ENCODE measurements around the gene KRTAP21-3. TPM values are rescaled to one million over a fixed set of nuclear protein-coding genes. Genes with fewer than 3 reads are reported as not detected.
"Not testable (repeated sequence)": the region's sequence is repeated elsewhere in the genome, so short reads cannot be mapped to it uniquely, and the experiment has no call there.

The KRTAP21-3 gene, protein sequence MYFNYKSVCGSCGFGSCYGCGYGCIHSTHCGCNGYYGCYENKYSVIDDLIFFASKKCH
- total RNA-seq: not detected
- long read RNA-seq: 0 reads

GRCh38 chr21:30718239-30718909 lies at the start of gene KRTAP21-3:
Gene KRTAP21-3 (minus strand): TSS chr21:30718777. CDS start chr21:30718759, 18 bp downstream.
- TF ChIP-seq, protein P1, sequence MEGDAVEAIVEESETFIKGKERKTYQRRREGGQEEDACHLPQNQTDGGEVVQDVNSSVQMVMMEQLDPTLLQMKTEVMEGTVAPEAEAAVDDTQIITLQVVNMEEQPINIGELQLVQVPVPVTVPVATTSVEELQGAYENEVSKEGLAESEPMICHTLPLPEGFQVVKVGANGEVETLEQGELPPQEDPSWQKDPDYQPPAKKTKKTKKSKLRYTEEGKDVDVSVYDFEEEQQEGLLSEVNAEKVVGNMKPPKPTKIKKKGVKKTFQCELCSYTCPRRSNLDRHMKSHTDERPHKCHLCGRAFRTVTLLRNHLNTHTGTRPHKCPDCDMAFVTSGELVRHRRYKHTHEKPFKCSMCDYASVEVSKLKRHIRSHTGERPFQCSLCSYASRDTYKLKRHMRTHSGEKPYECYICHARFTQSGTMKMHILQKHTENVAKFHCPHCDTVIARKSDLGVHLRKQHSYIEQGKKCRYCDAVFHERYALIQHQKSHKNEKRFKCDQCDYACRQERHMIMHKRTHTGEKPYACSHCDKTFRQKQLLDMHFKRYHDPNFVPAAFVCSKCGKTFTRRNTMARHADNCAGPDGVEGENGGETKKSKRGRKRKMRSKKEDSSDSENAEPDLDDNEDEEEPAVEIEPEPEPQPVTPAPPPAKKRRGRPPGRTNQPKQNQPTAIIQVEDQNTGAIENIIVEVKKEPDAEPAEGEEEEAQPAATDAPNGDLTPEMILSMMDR (IDR thresholded peaks at IDR 0.05; ENCODE audit: borderline replicate concordance): no peak
- no peaks in the 10 kb centered on the region for H3K36me3 ChIP-seq
- peaks cover 6% of the 10 kb centered on the region for H3K9me3 ChIP-seq (replicated peaks)
- no peak within 1 kb of the TSS for H3K27ac ChIP-seq (replicated peaks)
- no peak within 1 kb of the TSS for H3K4me3 ChIP-seq
- no peaks in the 10 kb centered on the region for H3K4me1 ChIP-seq
- intact Hi-C loops (cut with micrococcal nuclease): no loop called here
- no peak for DNase-seq
- H3K27me3 ChIP-seq (ENCODE audit: low read depth): no peaks in the 10 kb centered on the region

GRCh38 chr21:30760776-30761175 lies 42.2 kb upstream of the KRTAP21-3 start:
- Histone ChIP-seq H3K27ac (replicated peaks) (no peak overlapping the region), H3K4me3 (no peak overlapping the region), H3K27me3 (ENCODE audit: low read depth) (no peaks in the 10 kb centered on the region), H3K4me1 (no peaks in the 10 kb centered on the region), H3K9me3 (replicated peaks) (no peaks in the 10 kb centered on the region), H3K36me3 (no peaks in the 10 kb centered on the region)
- DNase-seq: no peak
- TF ChIP-seq, protein P1 (IDR thresholded peaks at IDR 0.05; ENCODE audit: borderline replicate concordance): no peak
- intact Hi-C loops (cut with micrococcal nuclease): no loop called here

DNA sequence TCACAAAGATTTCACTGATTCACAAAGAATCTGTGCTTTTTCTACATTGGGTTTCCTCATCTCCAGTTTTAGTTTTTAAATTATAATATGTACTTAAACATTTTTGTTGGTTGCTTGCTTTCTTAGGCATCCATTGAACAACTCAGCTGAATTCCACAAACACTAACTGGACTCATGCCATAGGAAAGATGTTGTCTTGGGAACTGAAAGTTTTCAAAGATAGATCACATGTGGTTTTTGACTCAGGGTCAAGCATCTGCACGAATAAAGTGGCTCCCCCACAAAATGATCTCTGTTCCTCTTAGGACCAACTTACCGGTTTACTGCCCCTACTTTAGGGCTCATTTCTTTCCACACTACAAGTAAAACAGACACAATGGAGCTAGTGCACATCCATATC lies 39.7 kb upstream of the KRTAP21-3 start:
- Histone ChIP-seq H3K9me3 (replicated peaks) (no peaks in the 10 kb centered on the region), H3K36me3 (no peaks in the 10 kb centered on the region), H3K27me3 (ENCODE audit: low read depth) (no peaks in the 10 kb centered on the region), H3K4me1 (no peaks in the 10 kb centered on the region), H3K4me3 (no peak overlapping the region), H3K27ac (replicated peaks) (no peak overlapping the region)
- no peak for DNase-seq
- intact Hi-C loops (cut with micrococcal nuclease): no loop called here
- TF ChIP-seq, protein P1 (IDR thresholded peaks at IDR 0.05; ENCODE audit: borderline replicate concordance): no peak

- H3K9me3 ChIP-seq (replicated peaks); H3K36me3 ChIP-seq; DNase-seq; H3K27ac ChIP-seq (replicated peaks); intact Hi-C loops (cut with micrococcal nuclease); H3K4me3 ChIP-seq; H3K4me1 ChIP-seq; H3K27me3 ChIP-seq (ENCODE audit: low read depth): not testable (repeated sequence)
Observed at GRCh38 chr21:30755328-30755727, 36.8 kb upstream of the KRTAP21-3 start, which contains the start of gene KRTAP21-1. Gene KRTAP21-1 (minus strand): TSS chr21:30755428. CDS start chr21:30755378, 50 bp downstream.

GRCh38 chr21:30747159-30747558 lies 28.6 kb upstream of the KRTAP21-3 start, which contains the start of gene KRTAP21-2:
Gene KRTAP21-2 (minus strand): TSS chr21:30747259. CDS start chr21:30747202, 57 bp downstream.
- intact Hi-C loops (cut with micrococcal nuclease): no loop called here

More at GRCh38 chr21:30747159-30747558, 28.6 kb upstream of the KRTAP21-3 start, which contains the start of gene KRTAP21-2:
- DNase-seq: no peak
- Histone ChIP-seq H3K27me3 (ENCODE audit: low read depth) (no peaks in the 10 kb centered on the region), H3K4me3 (no peak within 1 kb of the TSS), H3K27ac (replicated peaks) (no peak within 1 kb of the TSS), H3K36me3 (no peaks in the 10 kb centered on the region), H3K4me1 (no peaks in the 10 kb centered on the region), H3K9me3 (replicated peaks) (peaks cover 22% of the 10 kb centered on the region)
- TF ChIP-seq, protein P1 (IDR thresholded peaks at IDR 0.05; ENCODE audit: borderline replicate concordance): no peak
